Measurements from ENCODE around the gene LSM14A. TPM values are rescaled to one million over a fixed set of nuclear protein-coding genes. Genes with fewer than 3 reads are reported as not detected.
"Not testable (repeated sequence)": the region's sequence is repeated elsewhere in the genome, so short reads cannot be mapped to it uniquely, and the experiment has no call there.

The LSM14A gene
- polyA plus RNA-seq, 1 experiment = 79.6 TPM

DNA sequence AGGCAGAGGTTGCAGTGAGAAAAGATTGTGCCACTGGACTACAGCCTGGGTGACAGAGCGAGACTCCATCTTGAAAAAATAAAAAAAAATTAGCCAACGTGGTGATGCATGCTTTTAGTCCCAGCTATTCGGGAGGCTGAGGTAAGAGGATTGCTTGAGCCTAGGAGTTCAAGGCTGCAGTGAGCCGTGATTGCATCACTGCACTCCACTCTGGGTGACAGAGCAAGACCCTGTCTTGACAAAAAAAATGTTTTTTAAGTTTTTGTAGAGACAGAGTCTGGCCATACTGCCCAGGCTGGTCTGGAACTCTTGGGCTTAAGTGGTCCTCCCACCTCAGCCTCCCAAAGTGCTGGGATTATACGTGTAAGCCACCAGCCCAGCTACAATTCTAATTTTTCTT, 22.4 kb upstream of the LSM14A start:
- ChIA-PET CTCF (interaction anchor here (1.0 kb wide), 1 partner anchor 16 kb away, joined by 4 read pairs; no protein-coding TSS in a partner anchor), POLR2A (no interaction called here)
- Histone ChIP-seq H3K27me3 (ENCODE audit: control insufficient read depth, insufficient read depth, low read length) (no peaks in the 10 kb centered on the region), H3K4me3 (ENCODE audit: low read depth, low read length) (no peak overlapping the region), H3K36me3 (ENCODE audit: control insufficient read depth, insufficient read depth, low read length) (no peaks in the 10 kb centered on the region)
- DNase-seq (ENCODE audit: low read depth) = no peak
- TF ChIP-seq, protein P1, sequence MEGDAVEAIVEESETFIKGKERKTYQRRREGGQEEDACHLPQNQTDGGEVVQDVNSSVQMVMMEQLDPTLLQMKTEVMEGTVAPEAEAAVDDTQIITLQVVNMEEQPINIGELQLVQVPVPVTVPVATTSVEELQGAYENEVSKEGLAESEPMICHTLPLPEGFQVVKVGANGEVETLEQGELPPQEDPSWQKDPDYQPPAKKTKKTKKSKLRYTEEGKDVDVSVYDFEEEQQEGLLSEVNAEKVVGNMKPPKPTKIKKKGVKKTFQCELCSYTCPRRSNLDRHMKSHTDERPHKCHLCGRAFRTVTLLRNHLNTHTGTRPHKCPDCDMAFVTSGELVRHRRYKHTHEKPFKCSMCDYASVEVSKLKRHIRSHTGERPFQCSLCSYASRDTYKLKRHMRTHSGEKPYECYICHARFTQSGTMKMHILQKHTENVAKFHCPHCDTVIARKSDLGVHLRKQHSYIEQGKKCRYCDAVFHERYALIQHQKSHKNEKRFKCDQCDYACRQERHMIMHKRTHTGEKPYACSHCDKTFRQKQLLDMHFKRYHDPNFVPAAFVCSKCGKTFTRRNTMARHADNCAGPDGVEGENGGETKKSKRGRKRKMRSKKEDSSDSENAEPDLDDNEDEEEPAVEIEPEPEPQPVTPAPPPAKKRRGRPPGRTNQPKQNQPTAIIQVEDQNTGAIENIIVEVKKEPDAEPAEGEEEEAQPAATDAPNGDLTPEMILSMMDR (IDR thresholded peaks at IDR 0.05; ENCODE audit: insufficient read depth, low read depth, low read length) = no peak

GRCh38 chr19:34150558-34150957, 21.7 kb upstream of the LSM14A start:
- no peaks in the 10 kb centered on the region for H3K36me3 ChIP-seq (ENCODE audit: control insufficient read depth, insufficient read depth, low read length)
- CTCF ChIA-PET = interaction anchor here (1.0 kb wide), 1 partner anchor 16 kb away, joined by 4 read pairs; no protein-coding TSS in a partner anchor
- H3K4me3 ChIP-seq (ENCODE audit: low read depth, low read length) = no peak overlapping the region
- DNase-seq (ENCODE audit: low read depth) = no peak
- no peaks in the 10 kb centered on the region for H3K27me3 ChIP-seq (ENCODE audit: control insufficient read depth, insufficient read depth, low read length)
- TF ChIP-seq, protein P1 (IDR thresholded peaks at IDR 0.05; ENCODE audit: insufficient read depth, low read depth, low read length) = no peak
- POLR2A ChIA-PET = no interaction called here

GRCh38 chr19:34151439-34151838, 20.9 kb upstream of the LSM14A start:
- no peak for DNase-seq (ENCODE audit: low read depth)
- H3K36me3 ChIP-seq (ENCODE audit: control insufficient read depth, insufficient read depth, low read length) = no peaks in the 10 kb centered on the region
- no peak overlapping the region for H3K4me3 ChIP-seq (ENCODE audit: low read depth, low read length)
- TF ChIP-seq, protein P1 (IDR thresholded peaks at IDR 0.05; ENCODE audit: insufficient read depth, low read depth, low read length) = no peak
- CTCF ChIA-PET = no interaction called here
- H3K27me3 ChIP-seq (ENCODE audit: control insufficient read depth, insufficient read depth, low read length) = no peaks in the 10 kb centered on the region
- POLR2A ChIA-PET = no interaction called here

DNA sequence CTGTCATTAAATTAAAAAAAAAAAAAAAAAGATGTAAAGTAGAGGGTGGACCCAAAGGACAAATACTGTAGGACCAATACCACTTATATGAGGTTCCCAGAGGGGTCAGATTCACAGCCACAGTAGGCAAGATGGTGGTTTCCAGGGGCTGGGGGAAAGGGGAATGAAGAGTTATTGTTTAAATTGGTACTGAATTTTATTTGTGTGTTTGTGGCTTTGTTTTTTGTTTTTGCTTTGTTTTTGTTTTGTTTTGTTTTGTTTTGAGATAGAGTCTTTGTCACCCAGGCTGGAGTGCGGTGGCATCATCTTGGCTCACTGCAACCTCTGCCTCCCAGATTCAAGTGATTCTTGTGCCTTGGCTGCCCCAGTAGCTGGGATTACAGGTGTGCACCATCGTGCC, 17.9 kb upstream of the LSM14A start:
- CTCF ChIA-PET = interaction anchor here (1.9 kb wide), 1 partner anchor 9 kb away, joined by 4 read pairs; no protein-coding TSS in a partner anchor
- Histone ChIP-seq H3K4me3 (ENCODE audit: low read depth, low read length) (no peak overlapping the region), H3K36me3 (ENCODE audit: control insufficient read depth, insufficient read depth, low read length) (no peaks in the 10 kb centered on the region), H3K27me3 (ENCODE audit: control insufficient read depth, insufficient read depth, low read length) (no peaks in the 10 kb centered on the region)
- POLR2A ChIA-PET = no interaction called here
- TF ChIP-seq, protein P1 (IDR thresholded peaks at IDR 0.05; ENCODE audit: insufficient read depth, low read depth, low read length) = no peak
- DNase-seq (ENCODE audit: low read depth) = no peak

- DNase-seq (ENCODE audit: low read depth) = no peak
- ChIA-PET POLR2A (no interaction called here), CTCF (interaction anchor here (1.9 kb wide), 1 partner anchor 10 kb away, joined by 4 read pairs; no protein-coding TSS in a partner anchor)
- no peaks in the 10 kb centered on the region for H3K36me3 ChIP-seq (ENCODE audit: control insufficient read depth, insufficient read depth, low read length)
- no peaks in the 10 kb centered on the region for H3K27me3 ChIP-seq (ENCODE audit: control insufficient read depth, insufficient read depth, low read length)
- H3K4me3 ChIP-seq (ENCODE audit: low read depth, low read length) = no peak overlapping the region
- TF ChIP-seq, protein P1 (IDR thresholded peaks at IDR 0.05; ENCODE audit: insufficient read depth, low read depth, low read length) = no peak
Observed at GRCh38 chr19:34155686-34156085, 16.6 kb upstream of the LSM14A start.

GRCh38 chr19:34158966-34159365, 13.3 kb upstream of the LSM14A start:
- CTCF ChIA-PET = interaction anchor here (2.4 kb wide), 1 partner anchor 12 kb away, joined by 11 read pairs; no protein-coding TSS in a partner anchor
- H3K27me3 ChIP-seq (ENCODE audit: control insufficient read depth, insufficient read depth, low read length); H3K36me3 ChIP-seq (ENCODE audit: control insufficient read depth, insufficient read depth, low read length); POLR2A ChIA-PET; DNase-seq (ENCODE audit: low read depth); H3K4me3 ChIP-seq (ENCODE audit: low read depth, low read length): not testable (repeated sequence)

DNA sequence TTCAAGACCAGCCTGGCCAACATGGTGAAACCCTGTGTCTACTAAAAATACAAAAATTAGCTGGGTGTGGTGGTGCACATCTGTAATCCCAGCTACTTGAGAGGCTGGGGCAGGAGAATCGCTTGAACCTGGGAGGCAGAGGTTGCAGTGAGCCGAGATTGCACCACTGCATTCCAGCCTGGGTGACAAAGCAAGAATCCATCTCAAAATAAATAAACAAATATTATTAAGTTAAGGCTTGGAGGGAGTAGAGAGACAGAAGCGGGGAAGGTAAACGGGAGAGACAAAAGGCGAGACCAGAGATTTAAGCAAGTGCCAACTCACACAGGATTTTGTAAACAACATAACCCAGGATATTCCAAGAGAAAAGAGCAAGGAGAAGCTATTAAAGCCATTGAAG, 12.8 kb upstream of the LSM14A start:
- H3K4me3 ChIP-seq (ENCODE audit: low read depth, low read length); H3K27me3 ChIP-seq (ENCODE audit: control insufficient read depth, insufficient read depth, low read length); H3K36me3 ChIP-seq (ENCODE audit: control insufficient read depth, insufficient read depth, low read length); CTCF ChIA-PET; POLR2A ChIA-PET; DNase-seq (ENCODE audit: low read depth): not testable (repeated sequence)

- H3K27me3 ChIP-seq (ENCODE audit: control insufficient read depth, insufficient read depth, low read length); H3K4me3 ChIP-seq (ENCODE audit: low read depth, low read length); H3K36me3 ChIP-seq (ENCODE audit: control insufficient read depth, insufficient read depth, low read length); DNase-seq (ENCODE audit: low read depth); POLR2A ChIA-PET: not testable (repeated sequence)
- CTCF ChIA-PET = interaction anchor here (0.8 kb wide), 1 partner anchor 21 kb away, joined by 4 read pairs; no protein-coding TSS in a partner anchor
Observed at GRCh38 chr19:34161902-34162301, 10.4 kb upstream of the LSM14A start.
